Mesenchymal stem cell (in vitro differentiated cells and primary cell): ENCODE measurements around the gene FBP2.
"Not testable (repeated sequence)": the region's sequence is repeated elsewhere in the genome, so short reads cannot be mapped to it uniquely, and the experiment has no call there.

Source experiments
- DNase-seq: peaks from one replicate; pipeline ENCODE4 v3.0.0-alpha.2; 2013
- H2AFZ ChIP-seq: one replicate; pipeline ENCODE4 v1.6.1; 2013; ENCODE audit warnings: low read depth, mild to moderate bottlenecking, control low read depth, inconsistent platforms, low read length, moderate library complexity
- H2AK5ac ChIP-seq: 2 replicates; pipeline ENCODE4 v1.6.1; 2013; ENCODE audit warnings: low read length, moderate library complexity, mild to moderate bottlenecking, inconsistent platforms; ENCODE audit not compliant: severe bottlenecking
- H2BK120ac ChIP-seq: one replicate; pipeline ENCODE4 v1.6.1; 2013; ENCODE audit warnings: low read depth, mild to moderate bottlenecking, inconsistent platforms, low read length, moderate library complexity
- H2BK12ac ChIP-seq, 2 experiments: one replicate each; pipeline ENCODE4 v1.6.1; 2013; ENCODE audit warnings: inconsistent platforms in 2 of 2, low read length in 2 of 2, mild to moderate bottlenecking in 2 of 2, moderate library complexity in 2 of 2, control low read depth in 1 of 2
- H2BK15ac ChIP-seq: one replicate; pipeline ENCODE4 v1.6.1; 2013; ENCODE audit warnings: mild to moderate bottlenecking, low read depth, inconsistent platforms; ENCODE audit not compliant: poor library complexity, severe bottlenecking
- H2BK5ac ChIP-seq: 2 replicates; pipeline ENCODE4 v1.6.1; 2013; ENCODE audit warnings: low read depth, mild to moderate bottlenecking, low read length, control low read depth, inconsistent platforms; ENCODE audit not compliant: poor library complexity, severe bottlenecking
- H3K14ac ChIP-seq, 2 experiments: one replicate each; pipeline ENCODE4 v1.6.1; 2013; ENCODE audit warnings: inconsistent platforms in 2 of 2, low read length in 2 of 2, control low read depth in 1 of 2, mild to moderate bottlenecking in 1 of 2, moderate library complexity in 1 of 2
- H3K18ac ChIP-seq, 2 experiments: one replicate each; pipeline ENCODE4 v1.6.1; 2013; ENCODE audit warnings: inconsistent platforms in 2 of 2, low read length in 2 of 2, control low read depth in 1 of 2, low read depth in 1 of 2, mild to moderate bottlenecking in 1 of 2
- H3K23ac ChIP-seq, 2 experiments: one replicate each; pipeline ENCODE4 v1.6.1; 2013; ENCODE audit warnings: inconsistent platforms in 2 of 2, low read length in 2 of 2, mild to moderate bottlenecking in 2 of 2, moderate library complexity in 2 of 2, control low read depth in 1 of 2
- H3K27ac ChIP-seq: 2 replicates; pipeline ENCODE4 v1.5.1; 2013; ENCODE audit warnings: mild to moderate bottlenecking, moderate library complexity, low read length, control low read depth, inconsistent platforms; ENCODE audit not compliant: poor library complexity, severe bottlenecking
- H3K27me3 ChIP-seq, 2 experiments: 2 replicates each; pipeline versions ENCODE4 v1.6.1 to v1.7.0; 2013; ENCODE audit warnings: low read length in 2 of 2, mild to moderate bottlenecking in 2 of 2, moderate library complexity in 2 of 2, control low read depth in 1 of 2, inconsistent platforms in 1 of 2; ENCODE audit not compliant: control insufficient read depth in 1 of 2, insufficient read depth in 1 of 2
- H3K36me3 ChIP-seq, 2 experiments: 2 replicates each; pipeline versions ENCODE4 v1.6.1 to v1.7.0; 2013; ENCODE audit warnings: low read length in 2 of 2, control low read depth in 1 of 2, inconsistent platforms in 1 of 2, low read depth in 1 of 2, mild to moderate bottlenecking in 1 of 2; ENCODE audit not compliant: insufficient read depth in 2 of 2, control insufficient read depth in 1 of 2
- H3K4ac ChIP-seq, 2 experiments: one replicate each; pipeline ENCODE4 v1.6.1; 2013; ENCODE audit warnings: inconsistent platforms in 2 of 2, low read length in 2 of 2, mild to moderate bottlenecking in 2 of 2, moderate library complexity in 2 of 2, control low read depth in 1 of 2, low read depth in 1 of 2
- H3K4me1 ChIP-seq: 2 replicates; pipeline ENCODE4 v1.6.1; 2013; ENCODE audit warnings: low read depth, low read length, control low read depth; ENCODE audit not compliant: control insufficient read depth, insufficient read depth
- H3K4me2 ChIP-seq: 2 replicates; pipeline ENCODE4 v1.6.1; 2013; ENCODE audit warnings: low read length, mild to moderate bottlenecking, inconsistent platforms; ENCODE audit not compliant: poor library complexity, severe bottlenecking
- H3K4me3 ChIP-seq, 2 experiments: 2 replicates each; pipeline versions ENCODE4 v1.5.1 to v1.7.0; 2013; ENCODE audit warnings: low read length in 2 of 2, mild to moderate bottlenecking in 2 of 2, control low read depth in 1 of 2, low read depth in 1 of 2; ENCODE audit not compliant: insufficient read depth in 1 of 2
- H3K79me1 ChIP-seq: replicated peaks from 2 replicates; pipeline ENCODE4 v1.6.1; 2013; ENCODE audit warnings: mild to moderate bottlenecking, control low read depth, low read length, inconsistent platforms; ENCODE audit not compliant: poor library complexity, severe bottlenecking
- H3K9ac ChIP-seq: 2 replicates; pipeline ENCODE4 v1.7.0; 2013; ENCODE audit warnings: mild to moderate bottlenecking, low read length, moderate library complexity
- H3K9me3 ChIP-seq: 2 replicates; pipeline ENCODE4 v1.7.0; 2013; ENCODE audit warnings: mild to moderate bottlenecking, low read length; ENCODE audit not compliant: control insufficient read depth
- H4K8ac ChIP-seq: one replicate; pipeline ENCODE4 v1.6.1; 2013; ENCODE audit warnings: inconsistent platforms, mild to moderate bottlenecking, low read length, moderate library complexity
- H4K91ac ChIP-seq: one replicate; pipeline ENCODE4 v1.6.1; 2013; ENCODE audit warnings: mild to moderate bottlenecking, low read length, inconsistent platforms
- WGBS: methylation state at CpG from one replicate; pipeline ENCODE4 v1.1.7; 2013; ENCODE audit warnings: mixed read lengths; 5-methylcytosine and 5-hydroxymethylcytosine counted together

The FBP2 gene

DNA sequence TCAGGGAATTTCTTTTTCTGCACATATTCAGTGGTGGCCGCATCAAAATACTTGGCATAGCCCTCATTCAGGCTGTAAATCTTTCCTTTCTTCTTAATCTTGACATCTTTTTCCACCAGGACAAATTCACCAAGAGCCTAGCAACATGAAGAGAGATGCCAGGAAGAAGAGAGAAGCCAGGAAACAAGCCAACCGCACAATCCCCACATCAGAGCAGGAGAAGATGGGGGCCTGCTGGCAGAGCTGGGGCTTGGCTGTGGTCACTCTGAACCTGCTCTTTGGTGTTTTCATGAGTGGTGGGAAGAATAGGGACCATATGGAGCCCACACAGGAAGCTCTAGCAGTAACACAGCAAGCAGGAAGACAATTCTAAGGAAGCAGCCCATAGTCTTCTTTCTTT, 26.4 kb downstream of the FBP2 start:
- no peak overlapping the region for H3K23ac ChIP-seq
- no peak overlapping the region for H3K27ac ChIP-seq
- no peak overlapping the region for H4K8ac ChIP-seq
- H3K4me2 ChIP-seq, result no peak overlapping the region
- no peak overlapping the region for H4K91ac ChIP-seq
- no peak overlapping the region for H3K18ac ChIP-seq
- H3K9me3 ChIP-seq, result no peaks in the 10 kb centered on the region
- H3K27me3 ChIP-seq, result peaks cover 9 to 25% of the 10 kb centered on the region in 2 experiments
- DNase-seq, result no peak
- no peak overlapping the region for H3K4ac ChIP-seq
- H3K9ac ChIP-seq, result no peak overlapping the region
- 100% methylated on average over 2 of the region's 2 CpGs for WGBS
- H2BK12ac ChIP-seq, result no peak overlapping the region
- H3K36me3 ChIP-seq, result no peaks in the 10 kb centered on the region
- no peak overlapping the region for H2BK15ac ChIP-seq
- H2BK5ac ChIP-seq, result no peak overlapping the region
- no peak overlapping the region for H2AK5ac ChIP-seq
- H3K4me3 ChIP-seq, result no peak overlapping the region
- no peak overlapping the region for H2AFZ ChIP-seq
- no peak overlapping the region for H3K14ac ChIP-seq
- H2BK120ac ChIP-seq, result no peak overlapping the region
- H3K4me1 ChIP-seq, result no peaks in the 10 kb centered on the region
- H3K79me1 ChIP-seq, result no peaks in the 10 kb centered on the region

DNA sequence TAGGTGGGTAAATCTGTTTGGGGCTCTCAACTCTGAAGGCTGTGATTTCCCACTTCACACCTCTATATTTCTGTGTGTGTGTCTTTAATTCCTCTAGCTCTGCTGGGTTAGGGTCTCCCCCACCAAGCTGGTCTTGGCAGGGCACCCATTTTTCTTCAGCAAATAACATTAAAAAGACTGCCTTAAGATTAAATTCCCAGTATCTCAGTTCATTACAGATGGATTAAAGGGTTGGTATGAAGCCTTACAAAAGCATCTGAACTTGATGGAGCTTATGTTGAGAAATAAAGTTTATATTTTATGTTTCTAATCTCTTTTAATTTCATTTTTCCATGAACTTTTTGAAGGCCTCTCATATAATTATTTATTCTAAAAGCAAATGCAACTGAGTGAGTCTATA, 27.1 kb downstream of the FBP2 start:
- no peak for DNase-seq
- H2AFZ ChIP-seq, result no peak overlapping the region
- no peak overlapping the region for H3K27ac ChIP-seq
- H2BK120ac ChIP-seq, result no peak overlapping the region
- H2AK5ac ChIP-seq, result no peak overlapping the region
- no peak overlapping the region for H3K4me3 ChIP-seq
- H3K23ac ChIP-seq, result no peak overlapping the region
- no peak overlapping the region for H2BK5ac ChIP-seq
- H3K4me1 ChIP-seq, result no peaks in the 10 kb centered on the region
- H3K14ac ChIP-seq, result no peak overlapping the region
- no peak overlapping the region for H2BK12ac ChIP-seq
- no peaks in the 10 kb centered on the region for H3K9me3 ChIP-seq
- H3K18ac ChIP-seq, result no peak overlapping the region
- no peaks in the 10 kb centered on the region for H3K36me3 ChIP-seq
- no peak overlapping the region for H4K91ac ChIP-seq
- H4K8ac ChIP-seq, result no peak overlapping the region
- H3K9ac ChIP-seq, result no peak overlapping the region
- no peaks in the 10 kb centered on the region for H3K79me1 ChIP-seq
- no peak overlapping the region for H2BK15ac ChIP-seq
- no peak overlapping the region for H3K4ac ChIP-seq
- no peak overlapping the region for H3K4me2 ChIP-seq
- H3K27me3 ChIP-seq, result peaks cover 9 to 19% of the 10 kb centered on the region in 2 experiments

GRCh38 chr9:94564279-94564678, 29.3 kb downstream of the FBP2 start:
- H2AFZ ChIP-seq, H2BK120ac ChIP-seq, DNase-seq, H4K91ac ChIP-seq, H2BK5ac ChIP-seq, H4K8ac ChIP-seq, H2BK12ac ChIP-seq, H2AK5ac ChIP-seq, H3K14ac ChIP-seq, H3K4me2 ChIP-seq, H3K27ac ChIP-seq, H3K36me3 ChIP-seq, H3K23ac ChIP-seq, H3K4me3 ChIP-seq, H3K9me3 ChIP-seq, H3K79me1 ChIP-seq, H3K4me1 ChIP-seq, H3K18ac ChIP-seq, H2BK15ac ChIP-seq, H3K4ac ChIP-seq, H3K9ac ChIP-seq: not testable (repeated sequence)
- WGBS, result 100% methylated on average over 2 of the region's 3 CpGs
- peaks cover 6 to 11% of the 10 kb centered on the region in 2 experiments for H3K27me3 ChIP-seq

GRCh38 chr9:94563548-94563947, 30.1 kb downstream of the FBP2 start:
- H3K4me1 ChIP-seq, result no peaks in the 10 kb centered on the region
- H3K23ac ChIP-seq, result no peak overlapping the region
- no peak overlapping the region for H3K14ac ChIP-seq
- no peak overlapping the region for H3K4me3 ChIP-seq
- no peak overlapping the region for H2BK12ac ChIP-seq
- H4K8ac ChIP-seq, result no peak overlapping the region
- no peaks in the 10 kb centered on the region for H3K9me3 ChIP-seq
- no peak overlapping the region for H2BK5ac ChIP-seq
- no peak overlapping the region for H3K9ac ChIP-seq
- WGBS, result 51% methylated on average over 1 of the region's 2 CpGs
- no peak overlapping the region for H2AFZ ChIP-seq
- H4K91ac ChIP-seq, result no peak overlapping the region
- no peak overlapping the region for H3K27ac ChIP-seq
- H2BK15ac ChIP-seq, result no peak overlapping the region
- no peak overlapping the region for H2BK120ac ChIP-seq
- no peak overlapping the region for H2AK5ac ChIP-seq
- H3K36me3 ChIP-seq, result peaks cover 0 to 4% of the 10 kb centered on the region in 2 experiments
- no peaks in the 10 kb centered on the region for H3K79me1 ChIP-seq
- no peak for DNase-seq
- H3K18ac ChIP-seq, result no peak overlapping the region
- peaks cover 6 to 9% of the 10 kb centered on the region in 2 experiments for H3K27me3 ChIP-seq
- no peak overlapping the region for H3K4ac ChIP-seq
- H3K4me2 ChIP-seq, result no peak overlapping the region
